Lower leg skin (tissue), 3 donors: Measurements from ENCODE around the gene CAMTA1.

Experiments used
- POLR2A ChIP-seq, 2 donors: fragments of 450-650 bp; IDR thresholded peaks; one replicate each; pipeline ENCODE4 v1.6.1; 2016 to 2017; ENCODE audit warnings: antibody characterized with exemption in 2 of 2, mild to moderate bottlenecking in 1 of 2, moderate library complexity in 1 of 2
- TF ChIP-seq, protein P1 (sequence below), 3 donors: fragments of 450-650 bp; IDR thresholded peaks; one replicate each; pipeline ENCODE4 v1.5.1; 2016; ENCODE audit warnings: antibody characterized with exemption in 3 of 3, mild to moderate bottlenecking in 3 of 3, moderate library complexity in 2 of 3

DNA sequence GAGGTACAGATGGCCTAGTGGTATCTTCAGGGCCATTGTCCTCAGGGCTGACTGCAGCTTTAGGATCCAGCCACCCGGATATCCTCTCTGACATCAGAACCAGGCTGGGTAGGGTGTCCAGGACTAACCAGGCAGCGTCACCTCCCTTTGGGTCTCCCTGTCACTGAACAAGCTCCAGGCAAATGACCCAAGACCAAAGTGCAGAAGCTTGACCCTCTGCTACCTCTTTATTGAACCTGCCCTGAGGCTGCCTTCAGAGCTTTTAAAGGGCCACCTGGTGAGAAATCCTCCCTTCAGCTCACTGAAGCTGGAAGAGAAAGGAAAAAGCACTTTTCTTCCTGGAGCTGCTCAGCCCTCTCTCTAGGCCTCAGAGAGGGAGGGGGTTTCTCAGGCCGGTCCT, 906.8 kb downstream of the CAMTA1 start:
- no peak for TF ChIP-seq POLR2A (IDR thresholded peaks at IDR 0.05)
- TF ChIP-seq, protein P1, sequence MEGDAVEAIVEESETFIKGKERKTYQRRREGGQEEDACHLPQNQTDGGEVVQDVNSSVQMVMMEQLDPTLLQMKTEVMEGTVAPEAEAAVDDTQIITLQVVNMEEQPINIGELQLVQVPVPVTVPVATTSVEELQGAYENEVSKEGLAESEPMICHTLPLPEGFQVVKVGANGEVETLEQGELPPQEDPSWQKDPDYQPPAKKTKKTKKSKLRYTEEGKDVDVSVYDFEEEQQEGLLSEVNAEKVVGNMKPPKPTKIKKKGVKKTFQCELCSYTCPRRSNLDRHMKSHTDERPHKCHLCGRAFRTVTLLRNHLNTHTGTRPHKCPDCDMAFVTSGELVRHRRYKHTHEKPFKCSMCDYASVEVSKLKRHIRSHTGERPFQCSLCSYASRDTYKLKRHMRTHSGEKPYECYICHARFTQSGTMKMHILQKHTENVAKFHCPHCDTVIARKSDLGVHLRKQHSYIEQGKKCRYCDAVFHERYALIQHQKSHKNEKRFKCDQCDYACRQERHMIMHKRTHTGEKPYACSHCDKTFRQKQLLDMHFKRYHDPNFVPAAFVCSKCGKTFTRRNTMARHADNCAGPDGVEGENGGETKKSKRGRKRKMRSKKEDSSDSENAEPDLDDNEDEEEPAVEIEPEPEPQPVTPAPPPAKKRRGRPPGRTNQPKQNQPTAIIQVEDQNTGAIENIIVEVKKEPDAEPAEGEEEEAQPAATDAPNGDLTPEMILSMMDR (IDR thresholded peaks at IDR 0.05), result no peak
